Astrocyte of the cerebellum (primary cell): ENCODE measurements around the gene NEK6.

Experiments used
- DNase-seq: peaks from one replicate; pipeline ENCODE4 v3.0.0-alpha.2; 2011; ENCODE audit warnings: low read depth
- H3K4me3 ChIP-seq: 2 replicates; pipeline ENCODE4 v1.5.1; 2011; ENCODE audit warnings: mild to moderate bottlenecking, low read depth, low read length, moderate library complexity
- in situ Hi-C: cut with HindIII; loops from 2 replicates; pipeline ENCODE4 v1.10.0; 2017; ENCODE audit warnings: low sequenced_read_pairs
- TF ChIP-seq, protein P1 (sequence below): IDR thresholded peaks from 2 replicates; pipeline ENCODE4 v1.5.1; 2012; ENCODE audit warnings: low read length, low read depth, moderate library complexity, mild to moderate bottlenecking; ENCODE audit errors: missing control alignments

NEK6 gene

GRCh38 chr9:124213396-124213795 lies 44.4 kb upstream of the NEK6 start:
- in situ Hi-C loops = no loop called here
- no peak for DNase-seq
- no peak overlapping the region for H3K4me3 ChIP-seq
- TF ChIP-seq, protein P1, sequence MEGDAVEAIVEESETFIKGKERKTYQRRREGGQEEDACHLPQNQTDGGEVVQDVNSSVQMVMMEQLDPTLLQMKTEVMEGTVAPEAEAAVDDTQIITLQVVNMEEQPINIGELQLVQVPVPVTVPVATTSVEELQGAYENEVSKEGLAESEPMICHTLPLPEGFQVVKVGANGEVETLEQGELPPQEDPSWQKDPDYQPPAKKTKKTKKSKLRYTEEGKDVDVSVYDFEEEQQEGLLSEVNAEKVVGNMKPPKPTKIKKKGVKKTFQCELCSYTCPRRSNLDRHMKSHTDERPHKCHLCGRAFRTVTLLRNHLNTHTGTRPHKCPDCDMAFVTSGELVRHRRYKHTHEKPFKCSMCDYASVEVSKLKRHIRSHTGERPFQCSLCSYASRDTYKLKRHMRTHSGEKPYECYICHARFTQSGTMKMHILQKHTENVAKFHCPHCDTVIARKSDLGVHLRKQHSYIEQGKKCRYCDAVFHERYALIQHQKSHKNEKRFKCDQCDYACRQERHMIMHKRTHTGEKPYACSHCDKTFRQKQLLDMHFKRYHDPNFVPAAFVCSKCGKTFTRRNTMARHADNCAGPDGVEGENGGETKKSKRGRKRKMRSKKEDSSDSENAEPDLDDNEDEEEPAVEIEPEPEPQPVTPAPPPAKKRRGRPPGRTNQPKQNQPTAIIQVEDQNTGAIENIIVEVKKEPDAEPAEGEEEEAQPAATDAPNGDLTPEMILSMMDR = no peak

- in situ Hi-C loops = no loop called here
- no peak overlapping the region for H3K4me3 ChIP-seq
- TF ChIP-seq, protein P1 = no peak
- DNase-seq = no peak
Measured at GRCh38 chr9:124214116-124214515, 43.6 kb upstream of the NEK6 start.

- DNase-seq = no peak
- TF ChIP-seq, protein P1 = no peak
- no peak overlapping the region for H3K4me3 ChIP-seq
- in situ Hi-C loops = no loop called here
Measured at GRCh38 chr9:124214596-124215367, 43.0 kb upstream of the NEK6 start.

DNA sequence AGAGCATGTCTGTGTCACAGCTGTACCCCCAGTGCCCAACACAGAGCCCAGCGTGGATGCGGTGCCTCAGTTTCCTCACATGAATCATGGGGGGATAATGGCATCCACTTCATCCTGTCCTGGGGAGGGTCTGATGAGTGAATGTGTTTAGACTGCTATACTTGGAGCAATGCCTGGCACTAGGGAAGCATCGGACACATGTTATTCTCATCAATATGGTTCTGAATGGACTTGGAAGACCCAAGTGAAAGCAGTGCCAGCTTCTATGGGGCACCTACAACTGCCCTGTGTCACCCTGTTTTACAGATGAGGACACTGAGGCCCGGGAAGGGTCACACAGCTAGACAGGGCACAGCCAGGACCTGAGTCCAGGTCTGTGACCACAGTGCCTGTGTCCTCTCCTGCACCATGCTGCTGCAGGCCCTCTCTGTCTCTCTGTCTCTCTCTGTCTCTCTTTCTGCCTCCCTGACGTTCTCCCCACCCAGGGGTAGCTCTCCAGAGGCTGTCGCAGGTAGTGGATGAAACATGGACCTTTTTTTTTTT lies 42.3 kb upstream of the NEK6 start:
- TF ChIP-seq, protein P1 = no peak
- in situ Hi-C loops = no loop called here
- no peak overlapping the region for H3K4me3 ChIP-seq
- DNase-seq = no peak

GRCh38 chr9:124215956-124216355 lies 41.8 kb upstream of the NEK6 start:
- TF ChIP-seq, protein P1 = no peak
- H3K4me3 ChIP-seq = no peak overlapping the region
- in situ Hi-C loops = no loop called here
- DNase-seq = no peak

GRCh38 chr9:124216474-124217176 lies 41.1 kb upstream of the NEK6 start:
- in situ Hi-C loops = no loop called here
- no peak overlapping the region for H3K4me3 ChIP-seq

More at GRCh38 chr9:124216474-124217176, 41.1 kb upstream of the NEK6 start:
- DNase-seq = no peak
- TF ChIP-seq, protein P1 = no peak
